GM23338 (cell line): ENCODE results near the gene HINT2. TPM values are rescaled to one million over a fixed set of nuclear protein-coding genes. Genes with fewer than 3 reads are reported as not detected.

ENCODE experiments used
- ATAC-seq: fragments of 200-7000 bp; cut with Tn5 transposase; 3 replicates; pipeline ENCODE4 v1.9.1; 2020
- DNase-seq: peaks from one replicate; pipeline ENCODE4 v3.0.0-alpha.2; 2015; ENCODE audit warnings: low spot score
- H2AFZ ChIP-seq: fragments of 200-600 bp; sonication (generic); 2 replicates; pipeline ENCODE4 v1.8.0; 2016; ENCODE audit warnings: antibody characterized with exemption, mild to moderate bottlenecking, moderate library complexity
- H3F3A ChIP-seq: fragments of 200-600 bp; sonication (generic); replicated peaks from 2 replicates; pipeline ENCODE4 v1.8.0; 2017; ENCODE audit warnings: antibody characterized with exemption, mixed run types, low read depth
- H3K27ac ChIP-seq: fragments of 200-600 bp; sonication (generic); 2 replicates; pipeline ENCODE4 v1.6.1; 2016; ENCODE audit warnings: low read depth
- H3K27me3 ChIP-seq: fragments of 200-600 bp; sonication (generic); 2 replicates; pipeline ENCODE4 v1.8.0; 2016; ENCODE audit warnings: mild to moderate bottlenecking, mixed run types, moderate library complexity; ENCODE audit not compliant: insufficient read depth
- H3K36me3 ChIP-seq: fragments of 200-600 bp; sonication (generic); 2 replicates; pipeline ENCODE4 v1.8.0; 2016; ENCODE audit warnings: mild to moderate bottlenecking; ENCODE audit not compliant: insufficient read depth
- H3K4me1 ChIP-seq: fragments of 200-600 bp; sonication (generic); 2 replicates; pipeline ENCODE4 v1.8.0; 2016; ENCODE audit warnings: mild to moderate bottlenecking, moderate library complexity; ENCODE audit not compliant: insufficient read depth
- H3K4me2 ChIP-seq: fragments of 200-600 bp; sonication (generic); 2 replicates; pipeline ENCODE4 v1.7.1; 2017; ENCODE audit warnings: mixed run types
- H3K4me3 ChIP-seq: fragments of 200-600 bp; sonication (generic); 2 replicates; pipeline ENCODE4 v1.6.1; 2016; ENCODE audit warnings: mixed run types
- H3K79me2 ChIP-seq: fragments of 200-600 bp; sonication (generic); replicated peaks from 2 replicates; pipeline ENCODE4 v1.8.0; 2017; ENCODE audit warnings: mild to moderate bottlenecking; ENCODE audit not compliant: insufficient read depth
- H3K9me2 ChIP-seq: fragments of 200-600 bp; sonication (generic); 2 replicates; pipeline ENCODE4 v1.8.0; 2017; ENCODE audit not compliant: insufficient read depth
- H4K20me1 ChIP-seq: fragments of 200-600 bp; sonication (generic); replicated peaks from 2 replicates; pipeline ENCODE4 v1.8.0; 2017; ENCODE audit warnings: mild to moderate bottlenecking; ENCODE audit not compliant: insufficient read depth
- H3K27ac Mint-ChIP-seq: 2 replicates; pipeline ENCODE4 v1.8.0; 2020; ENCODE audit warnings: inconsistent platforms, mild to moderate bottlenecking, moderate library complexity, mixed read lengths
- H3K27me3 Mint-ChIP-seq: 3 replicates; pipeline ENCODE4 v1.8.0; 2022; ENCODE audit warnings: low read depth, mild to moderate bottlenecking, moderate library complexity, mixed read lengths, inconsistent platforms; ENCODE audit not compliant: insufficient read depth, poor library complexity
- H3K36me3 Mint-ChIP-seq: 3 replicates; pipeline ENCODE4 v1.8.0; 2021; ENCODE audit warnings: low read depth, mild to moderate bottlenecking, inconsistent platforms, moderate library complexity, mixed read lengths
- H3K4me1 Mint-ChIP-seq: 3 replicates; pipeline ENCODE4 v1.8.0; 2020; ENCODE audit warnings: mild to moderate bottlenecking, inconsistent platforms, mixed read lengths
- H3K4me3 Mint-ChIP-seq: 3 replicates; pipeline ENCODE4 v1.8.0; 2021; ENCODE audit warnings: moderate library complexity, mild to moderate bottlenecking, inconsistent platforms, mixed read lengths
- H3K9me3 Mint-ChIP-seq: 3 replicates; pipeline ENCODE4 v1.8.0; 2020; ENCODE audit warnings: moderate library complexity, mild to moderate bottlenecking, inconsistent platforms, mixed read lengths
- EZH2 ChIP-seq: fragments of 200-600 bp; sonication (generic); IDR thresholded peaks from one replicate; pipeline ENCODE4 v1.8.0; 2017; ENCODE audit warnings: antibody characterized with exemption, mild to moderate bottlenecking, low read depth; ENCODE audit not compliant: unreplicated experiment
- JUNB ChIP-seq: IDR thresholded peaks from one replicate; pipeline ENCODE4 v1.6.1; 2016; ENCODE audit warnings: antibody characterized with exemption; ENCODE audit not compliant: unreplicated experiment
- NANOG ChIP-seq: IDR thresholded peaks from 2 replicates; pipeline ENCODE4 v1.6.1; 2016; ENCODE audit warnings: antibody characterized with exemption, borderline replicate concordance
- POLR2AphosphoS5 ChIP-seq: IDR thresholded peaks from 2 replicates; pipeline ENCODE4 v1.6.1; 2016; ENCODE audit warnings: antibody characterized with exemption, low read depth
- REST ChIP-seq: IDR thresholded peaks from one replicate; pipeline ENCODE4 v1.6.1; 2018; ENCODE audit warnings: antibody characterized with exemption; ENCODE audit not compliant: unreplicated experiment
- STAT1 ChIP-seq: IDR thresholded peaks from one replicate; pipeline ENCODE4 v1.6.1; 2016; ENCODE audit warnings: antibody characterized with exemption; ENCODE audit not compliant: unreplicated experiment
- ZNF114 ChIP-seq: fragments of 250-450 bp; sonication (Bioruptor Pico); IDR thresholded peaks from 2 replicates; pipeline ENCODE4 v1.5.0; 2020; ENCODE audit warnings: mild to moderate bottlenecking, moderate library complexity
- ZNF462 ChIP-seq: fragments of 250-450 bp; sonication (Bioruptor Pico); IDR thresholded peaks from 2 replicates; pipeline ENCODE4 v1.5.0; 2020; ENCODE audit warnings: mild to moderate bottlenecking, moderate library complexity
- polyA plus RNA-seq: library from polyadenylated mRNA; unstranded; fragments of >200 nt; fragmentation: Nextera tagmentation; extraction: Ambion mirVana; gene quantifications from 2 replicates; pipeline ENCODE4 v1.2.1, GENCODE V29; 2016
- total RNA-seq: library from RNA; depleted of rRNA; stranded (reverse); fragments of >200 nt; shearing (Covaris generic); gene quantifications from 2 replicates; pipeline ENCODE4 v1.2.3, GENCODE V29; 2014

Gene HINT2
- total and polyA plus RNA-seq, 2 experiments from 2014 or later: 20.9 to 69.9 TPM

GRCh38 chr9:35828716-35829083 lies 13.9 kb upstream of the HINT2 start, which contains the start of gene FAM221B (continued):
- no peak for TF ChIP-seq ZNF462 (CRISPR knock-in tag)

GRCh38 chr9:35827486-35827885 lies 12.6 kb upstream of the HINT2 start:
- Histone ChIP-seq H3K4me1 (peaks cover 26% of the 10 kb centered on the region), H3K9me2 (no peaks in the 10 kb centered on the region), H3F3A (0 out of 2 replicates have a peak, but pooled peaks cover 6% of the 10 kb centered on the region), H2AFZ (no peak overlapping the region), H3K27ac (no peak overlapping the region), H3K4me2 (no peak overlapping the region), H3K4me3 (no peak overlapping the region), H4K20me1 (no peaks in the 10 kb centered on the region), H3K79me2 (no peaks in the 10 kb centered on the region), H3K36me3 (no peaks in the 10 kb centered on the region), H3K27me3 (no peaks in the 10 kb centered on the region)
- DNase-seq: no peak
- no peak for ATAC-seq
- H3K27ac Mint-ChIP-seq: no peak overlapping the region; the same call in 1 of the 2 replicates
- peak overlapping the region; percentile 29; the same call in 1 of the 3 replicates for H3K4me3 Mint-ChIP-seq
- peaks cover 9% of the 10 kb centered on the region for H3K27me3 Mint-ChIP-seq
- H3K4me1 Mint-ChIP-seq: peaks cover 32% of the 10 kb centered on the region
- no peaks in the 10 kb centered on the region; the same call in 2 of the 3 replicates for H3K9me3 Mint-ChIP-seq
- no peaks in the 10 kb centered on the region for H3K36me3 Mint-ChIP-seq
- no peak for TF ChIP-seq EZH2
- no peak for TF ChIP-seq JUNB
- TF ChIP-seq REST: no peak
- TF ChIP-seq ZNF114 (CRISPR knock-in tag): no peak
- no peak for TF ChIP-seq POLR2AphosphoS5
- TF ChIP-seq STAT1: no peak
- TF ChIP-seq NANOG: no peak
